Coronary artery (tissue), 2 donors: ENCODE results near the gene TMEM200C.

Experiments used
- DNase-seq: peaks from one replicate; pipeline ENCODE4 v3.0.0-alpha.2; 2017; ENCODE audit warnings: low spot score
- H3K27ac ChIP-seq, 2 donors: fragments of 200-600 bp; sonication (generic); one replicate each; pipeline ENCODE4 v1.5.1; 2016 to 2019
- H3K4me3 ChIP-seq: fragments of 200-600 bp; sonication (generic); 2 replicates; pipeline ENCODE4 v1.5.1; 2016; ENCODE audit warnings: mild to moderate bottlenecking, moderate library complexity
- TF ChIP-seq, protein P1 (sequence below): fragments of 200-600 bp; sonication (generic); IDR thresholded peaks from one replicate; pipeline ENCODE4 v1.5.1; 2019; ENCODE audit warnings: antibody characterized with exemption

TMEM200C gene

DNA sequence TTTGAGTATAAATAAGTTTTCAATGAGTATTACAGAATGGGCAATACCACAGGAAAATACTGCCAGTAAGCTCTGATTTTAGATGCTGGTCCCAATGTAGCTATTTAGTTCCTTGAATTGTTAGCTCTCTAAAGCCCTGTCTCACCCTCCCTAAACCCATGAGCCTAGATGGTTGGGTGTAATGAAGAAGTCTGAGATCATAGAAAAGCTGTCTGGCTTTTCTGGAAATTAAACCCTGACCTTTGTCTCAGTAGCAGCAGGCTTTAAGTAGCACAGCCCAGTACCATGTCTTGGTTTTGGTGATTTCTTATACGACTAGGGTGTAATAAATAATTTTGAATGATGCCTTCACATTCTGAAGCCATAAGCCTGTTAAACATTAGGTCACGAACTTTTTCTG lies 55.3 kb downstream of the TMEM200C start:
- H3K4me3 ChIP-seq: no peak overlapping the region
- TF ChIP-seq, protein P1, sequence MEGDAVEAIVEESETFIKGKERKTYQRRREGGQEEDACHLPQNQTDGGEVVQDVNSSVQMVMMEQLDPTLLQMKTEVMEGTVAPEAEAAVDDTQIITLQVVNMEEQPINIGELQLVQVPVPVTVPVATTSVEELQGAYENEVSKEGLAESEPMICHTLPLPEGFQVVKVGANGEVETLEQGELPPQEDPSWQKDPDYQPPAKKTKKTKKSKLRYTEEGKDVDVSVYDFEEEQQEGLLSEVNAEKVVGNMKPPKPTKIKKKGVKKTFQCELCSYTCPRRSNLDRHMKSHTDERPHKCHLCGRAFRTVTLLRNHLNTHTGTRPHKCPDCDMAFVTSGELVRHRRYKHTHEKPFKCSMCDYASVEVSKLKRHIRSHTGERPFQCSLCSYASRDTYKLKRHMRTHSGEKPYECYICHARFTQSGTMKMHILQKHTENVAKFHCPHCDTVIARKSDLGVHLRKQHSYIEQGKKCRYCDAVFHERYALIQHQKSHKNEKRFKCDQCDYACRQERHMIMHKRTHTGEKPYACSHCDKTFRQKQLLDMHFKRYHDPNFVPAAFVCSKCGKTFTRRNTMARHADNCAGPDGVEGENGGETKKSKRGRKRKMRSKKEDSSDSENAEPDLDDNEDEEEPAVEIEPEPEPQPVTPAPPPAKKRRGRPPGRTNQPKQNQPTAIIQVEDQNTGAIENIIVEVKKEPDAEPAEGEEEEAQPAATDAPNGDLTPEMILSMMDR: no peak
- DNase-seq: no peak
- H3K27ac ChIP-seq: no peak overlapping the region

DNA sequence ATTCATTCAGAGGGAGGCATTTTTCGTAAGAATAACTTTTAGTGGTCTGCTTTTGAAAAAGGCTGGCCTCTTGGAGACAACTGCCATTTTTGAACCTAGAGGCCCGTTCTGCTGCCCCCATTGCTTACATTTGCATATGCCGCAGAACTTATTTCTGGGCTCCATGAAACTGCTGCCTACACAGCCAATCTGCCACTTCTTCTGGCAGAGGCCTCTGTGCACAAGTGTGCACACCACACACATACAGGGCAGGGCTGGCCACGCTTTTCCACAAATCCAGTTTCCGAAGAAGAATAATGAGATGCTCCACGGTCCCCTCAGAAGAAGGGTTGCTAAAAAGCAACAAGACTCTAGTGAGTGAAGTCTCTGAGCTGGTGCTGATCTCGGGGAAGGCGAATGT lies 56.2 kb downstream of the TMEM200C start:
- no peak for DNase-seq
- TF ChIP-seq, protein P1: no peak
- H3K4me3 ChIP-seq: no peak overlapping the region
- H3K27ac ChIP-seq: no peak overlapping the region
